SHP77 treated with DMSO at 0.1 percent for 48 hours (cell line): ENCODE results near the gene ERN1.

Experiments used
- DNase-seq: peaks from one replicate; lab custom pipeline; 2025; lab: John Stamatoyannopoulos, UW

Gene ERN1

DNA sequence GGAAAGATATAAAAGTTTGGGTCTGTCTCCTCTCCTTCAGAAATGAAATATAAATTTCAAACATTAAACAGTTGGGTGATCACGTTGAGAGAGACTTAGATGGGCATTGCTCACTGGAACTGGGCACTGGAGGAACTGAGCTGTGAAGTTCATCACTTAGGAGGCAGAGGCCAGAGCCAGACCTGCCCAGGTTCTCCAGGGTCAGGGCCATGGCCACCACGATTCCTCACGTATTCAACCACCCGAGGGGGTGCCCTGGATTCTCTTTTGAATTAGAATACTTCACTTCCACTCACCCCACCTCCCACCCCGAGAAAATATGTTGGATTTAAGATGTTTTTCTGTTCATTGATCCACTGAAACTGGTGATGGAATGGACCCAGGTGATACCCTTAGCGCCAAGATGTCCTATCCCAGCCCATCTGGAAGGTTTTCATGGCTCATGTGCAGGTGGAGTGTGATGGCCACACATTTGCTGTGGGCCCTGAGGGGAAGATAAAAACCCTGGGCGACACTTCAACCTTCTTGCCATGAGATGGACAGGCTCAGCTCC, 125.7 kb downstream of the ERN1 start:
- no peak for DNase-seq

DNA sequence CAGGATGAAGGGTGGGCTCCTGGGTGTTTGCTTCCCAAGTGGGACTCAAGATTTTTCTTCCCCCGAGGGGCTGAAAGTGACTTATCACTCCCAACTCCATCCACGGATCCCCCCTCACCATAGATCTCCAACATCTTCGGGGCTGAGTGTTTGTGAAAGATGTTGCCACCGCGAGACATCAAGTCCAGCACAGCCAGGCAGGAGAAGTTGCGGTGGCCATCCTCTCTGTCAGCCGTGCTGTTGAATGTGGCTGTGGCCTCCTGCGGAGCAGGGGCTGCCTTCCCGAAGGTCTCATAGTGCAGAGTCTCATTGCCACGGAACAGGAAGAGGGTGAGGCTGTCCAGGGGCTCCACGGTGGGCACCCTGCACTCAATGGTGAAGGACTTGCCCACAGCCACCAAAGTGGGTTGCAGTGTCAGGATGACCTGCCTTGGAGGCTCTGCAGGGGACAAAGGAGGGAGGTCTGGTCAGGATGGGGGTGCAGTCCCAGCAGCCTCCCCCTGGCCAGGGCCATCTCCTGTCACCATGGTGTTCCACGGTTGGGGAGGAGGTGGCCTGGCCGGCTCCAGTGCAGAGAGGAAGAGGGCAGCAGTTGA, 126.3 kb downstream of the ERN1 start:
- no peak for DNase-seq

DNA sequence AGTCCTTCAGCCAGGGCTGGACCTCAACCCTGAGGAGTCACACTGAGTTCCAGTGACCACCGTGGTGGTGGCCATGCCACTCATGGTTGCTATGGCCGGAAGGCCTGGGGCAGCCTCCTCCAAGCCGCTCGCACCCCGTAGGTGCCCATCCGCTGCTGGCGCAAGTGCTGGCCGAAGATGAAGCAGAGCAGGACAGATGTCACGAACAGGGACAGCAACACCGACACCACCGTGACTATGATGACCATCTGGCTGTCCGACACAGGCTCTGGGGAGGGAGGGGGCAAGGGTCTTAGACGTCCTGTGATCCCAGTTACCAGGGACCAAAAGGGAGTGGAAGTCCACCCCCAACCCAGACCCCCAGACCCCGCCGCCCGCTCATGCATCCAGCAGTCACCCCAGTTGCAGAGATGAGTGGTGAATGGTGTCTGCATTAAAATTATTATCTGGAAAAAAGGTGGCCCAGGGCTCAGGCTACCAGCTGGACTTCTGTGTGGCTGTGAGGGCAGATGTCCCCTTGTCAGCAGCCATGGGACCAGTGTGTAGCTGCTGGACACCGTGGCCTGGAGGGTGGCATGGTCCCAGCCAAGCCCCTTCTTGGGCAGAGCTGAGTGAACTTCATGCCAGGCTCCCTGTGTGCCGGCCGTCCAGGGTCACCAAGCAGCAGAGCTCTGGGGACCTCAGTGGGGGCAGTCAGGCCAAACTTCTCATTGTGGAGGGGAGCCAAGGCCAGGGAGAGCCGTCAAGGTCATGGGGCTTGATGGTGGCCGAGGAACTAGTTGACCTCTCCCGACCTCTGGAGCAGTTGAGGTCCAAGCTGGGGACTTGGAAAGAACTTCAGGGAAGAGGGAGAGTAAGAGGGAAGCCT, 127.1 kb downstream of the ERN1 start:
- DNase-seq, result no peak

DNA sequence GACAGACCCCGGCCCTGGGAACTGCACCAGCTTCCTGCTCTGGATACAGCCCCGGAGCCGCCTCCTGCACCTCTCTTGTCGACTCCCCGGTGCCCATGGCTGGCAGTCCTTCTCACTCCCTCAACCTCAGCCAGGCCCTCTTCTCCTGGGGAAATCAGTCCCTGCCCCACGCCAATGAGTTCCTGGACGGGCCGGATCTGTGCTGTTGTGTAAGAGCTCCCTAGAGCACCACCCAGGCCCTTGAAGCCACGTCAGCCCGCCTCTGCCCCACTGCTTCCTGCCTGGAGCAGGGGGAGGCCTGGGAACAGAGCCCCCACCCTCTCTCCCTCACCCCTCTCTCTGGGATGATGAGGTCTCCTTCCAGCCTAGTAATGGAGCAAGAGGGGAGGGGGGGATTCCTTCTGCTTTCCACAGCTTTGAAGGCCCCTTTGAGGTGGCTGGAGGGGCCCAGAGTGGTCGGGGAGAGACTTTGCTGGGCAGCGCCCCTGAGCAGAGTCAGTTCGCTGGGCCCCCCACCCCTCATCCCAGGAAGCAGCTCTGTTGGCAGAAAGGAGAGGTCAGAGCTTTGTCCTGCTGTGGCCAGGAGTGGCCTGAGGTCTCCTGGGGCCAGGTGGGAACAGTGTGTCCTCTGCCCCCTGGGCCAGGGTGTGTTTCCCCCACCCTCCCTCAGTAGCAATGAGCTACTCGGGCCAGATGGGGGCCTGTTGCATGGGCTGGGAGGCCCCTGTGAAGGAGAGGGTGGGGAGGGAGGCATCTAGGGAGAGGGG, 128.0 kb downstream of the ERN1 start:
- no peak for DNase-seq

DNA sequence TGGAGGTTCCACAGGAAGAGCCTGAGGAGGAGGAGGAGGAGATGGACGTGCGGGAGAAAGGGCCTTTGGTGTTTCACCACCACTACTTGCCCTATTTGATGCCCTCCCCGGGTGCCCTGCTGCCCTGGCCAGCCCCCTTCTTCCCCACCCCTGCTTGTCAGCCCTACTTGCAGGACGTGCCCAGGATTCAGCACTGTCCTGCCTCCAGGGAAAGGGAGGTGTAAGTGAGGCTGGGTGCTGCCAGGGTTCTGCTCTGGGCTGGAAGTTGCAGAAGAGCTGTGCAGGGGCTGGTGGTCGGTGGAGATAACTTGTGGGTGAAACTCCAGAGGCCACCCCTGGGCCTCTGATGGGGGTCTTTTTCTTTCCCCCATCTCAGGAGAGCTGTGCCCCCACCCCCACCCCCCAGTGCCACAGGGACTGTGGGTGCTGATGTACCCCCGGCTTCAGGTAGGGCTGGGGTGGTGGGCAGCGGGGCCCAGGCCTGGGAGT, 128.8 kb downstream of the ERN1 start:
- DNase-seq, result no peak

DNA sequence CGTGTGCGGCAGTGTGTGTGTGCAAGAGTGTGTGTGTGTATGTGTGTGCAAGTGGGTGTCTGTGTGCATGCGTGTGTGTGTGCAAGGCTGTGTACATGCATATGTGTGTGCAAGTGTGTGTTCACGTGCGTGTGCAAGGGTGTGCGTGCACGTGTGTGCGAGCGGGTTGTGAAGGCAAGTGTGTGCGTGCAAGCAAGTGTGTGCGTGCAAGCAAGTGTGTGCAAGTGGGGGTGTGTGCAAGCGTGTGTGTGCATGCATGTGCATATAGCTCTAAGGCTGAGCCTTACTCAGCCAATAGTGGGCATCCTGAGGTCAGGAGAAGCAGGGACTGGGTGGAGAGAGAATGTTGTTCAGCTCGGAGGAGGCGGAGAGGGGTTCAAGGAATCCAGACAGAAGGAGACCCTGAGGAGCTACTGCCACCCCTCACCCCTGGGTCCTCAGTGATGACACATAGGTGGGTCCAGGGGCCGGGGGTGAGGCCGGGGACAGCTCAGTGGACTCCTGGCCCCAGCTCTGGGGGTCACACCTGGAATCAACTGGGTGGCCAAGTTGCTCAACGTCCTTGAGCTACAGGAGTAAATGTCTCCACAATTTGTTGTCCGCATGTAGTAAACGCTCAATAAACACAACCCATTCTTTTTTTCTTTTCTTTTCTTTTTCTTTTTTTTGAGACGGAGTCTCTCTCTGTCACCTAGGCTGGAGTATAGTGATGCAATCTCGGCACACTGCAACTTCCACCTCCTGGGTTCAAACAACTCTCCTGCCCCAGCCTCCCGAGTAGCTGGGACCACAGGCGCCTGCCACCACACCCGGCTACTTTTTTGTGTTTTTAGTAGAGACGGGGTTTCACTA, 130.0 kb downstream of the ERN1 start:
- DNase-seq, result no peak

DNA sequence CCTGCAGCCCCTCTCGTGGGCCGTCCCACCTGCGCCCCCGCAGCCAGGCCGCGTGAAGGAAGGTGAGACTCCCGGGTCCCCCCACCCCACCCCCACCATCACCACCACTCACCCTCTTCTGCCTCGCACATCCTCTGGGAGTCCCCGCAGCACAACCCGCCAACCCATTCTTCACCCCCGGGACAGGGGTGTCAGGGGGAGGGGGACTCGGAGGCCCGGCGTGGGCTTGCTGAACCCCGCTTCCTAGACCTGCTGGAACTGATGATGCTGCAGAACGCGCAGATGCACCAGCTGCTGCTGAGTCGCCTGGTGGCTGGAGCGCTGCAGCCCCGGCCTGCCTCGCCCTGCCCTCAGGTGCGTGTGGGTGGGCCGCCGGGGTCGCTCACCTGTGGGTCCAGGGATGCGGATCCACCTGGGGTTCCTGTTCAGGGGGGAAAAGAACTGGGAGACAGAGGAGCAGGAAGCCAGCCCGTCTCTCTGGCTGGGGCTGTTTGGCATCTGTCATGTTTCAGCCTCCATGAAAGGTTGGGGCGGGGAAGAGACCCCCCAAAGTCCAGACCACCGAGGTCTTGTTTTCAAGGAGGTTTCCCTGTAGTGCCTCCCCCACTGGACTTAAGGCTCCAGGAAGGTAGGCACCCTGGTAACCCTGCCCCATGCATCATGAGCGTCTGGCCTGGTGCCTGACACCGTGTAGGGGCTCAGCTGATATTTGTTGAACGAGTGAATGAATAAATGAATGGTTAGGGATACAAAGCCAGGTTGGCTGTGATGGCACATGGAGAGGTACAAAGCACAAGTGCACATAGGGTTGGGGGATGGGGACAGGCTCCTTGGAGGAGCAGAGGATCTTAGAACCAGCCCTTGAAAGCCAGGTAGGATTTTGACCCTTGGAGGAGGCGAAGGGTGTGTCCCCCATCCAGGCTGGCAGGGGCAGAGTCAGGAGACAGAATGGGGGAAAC, 130.9 kb downstream of the ERN1 start:
- no peak for DNase-seq

DNA sequence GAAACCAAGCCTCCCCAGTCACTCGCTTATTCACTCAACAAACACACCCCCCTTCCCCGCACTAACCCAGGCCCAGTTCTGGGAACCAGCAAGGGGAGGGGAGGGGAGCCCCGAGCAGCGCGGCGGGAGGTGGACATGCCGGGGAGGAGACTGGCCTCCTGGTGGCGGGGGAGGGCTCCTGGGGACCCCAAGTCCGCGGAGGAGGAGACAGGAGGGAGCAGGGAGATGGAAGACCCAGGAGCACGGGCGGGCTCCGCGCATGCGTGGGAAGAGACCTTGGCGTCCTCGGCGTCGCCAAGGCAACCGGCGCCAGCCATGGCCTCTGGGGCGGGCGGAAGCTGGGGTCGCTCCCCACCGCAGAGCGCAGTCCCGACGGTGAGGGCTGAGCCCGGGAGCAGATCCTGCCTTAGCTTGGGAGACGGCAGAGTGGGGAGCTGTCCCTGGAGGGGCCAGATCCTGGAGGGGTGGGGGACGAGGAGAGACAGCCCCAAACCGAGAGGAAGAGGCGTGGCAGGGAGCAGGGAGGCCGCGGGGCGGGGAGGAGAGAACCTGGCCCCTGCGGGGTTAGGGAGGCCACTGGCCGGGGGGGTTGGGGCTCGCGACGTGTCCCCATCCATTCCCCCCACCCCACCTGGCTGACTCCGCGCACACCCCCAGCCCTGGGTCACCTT, 131.8 kb downstream of the ERN1 start, which contains the start of gene PRR29:
TSS of gene PRR29 (plus strand) at position 302 of the 671 bp plus-strand sequence. CDS start at position 316, 14 bp downstream.
- DNase-seq, result no peak

DNA sequence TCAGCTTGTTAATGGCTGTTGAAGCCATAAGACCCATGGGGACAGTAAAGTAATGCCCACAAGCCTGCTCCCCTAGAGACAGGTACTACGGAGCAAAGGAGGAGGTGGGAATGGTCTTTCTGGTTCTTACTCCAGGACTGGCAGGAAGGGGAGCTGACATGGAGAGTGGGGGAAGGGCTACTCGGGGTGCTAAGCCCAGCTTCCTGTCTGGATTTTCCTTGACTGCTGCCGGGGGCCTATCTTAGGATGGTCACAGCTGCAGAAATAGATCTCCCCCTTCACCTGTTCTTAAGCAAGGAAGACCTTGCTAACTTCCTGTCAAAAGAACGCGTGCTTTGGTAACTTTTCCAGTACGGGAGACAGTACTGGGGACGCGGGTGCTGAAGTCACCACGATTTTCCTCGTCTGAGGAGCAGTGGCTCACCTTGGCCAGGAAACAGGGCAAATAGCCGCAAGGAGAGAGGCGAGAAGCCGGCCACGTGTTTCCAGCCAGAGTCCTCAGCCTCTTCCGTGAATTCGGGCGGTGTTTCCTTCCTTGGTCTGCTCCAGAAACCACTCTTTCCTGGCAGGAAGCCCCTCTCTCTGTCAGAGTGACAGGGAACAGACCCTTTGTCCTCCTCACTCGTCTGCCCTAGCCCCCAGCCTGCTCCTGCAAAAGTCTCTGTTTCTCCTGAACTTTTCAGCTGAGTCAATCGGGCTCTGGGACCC, 132.4 kb downstream of the ERN1 start:
- no peak for DNase-seq

DNA sequence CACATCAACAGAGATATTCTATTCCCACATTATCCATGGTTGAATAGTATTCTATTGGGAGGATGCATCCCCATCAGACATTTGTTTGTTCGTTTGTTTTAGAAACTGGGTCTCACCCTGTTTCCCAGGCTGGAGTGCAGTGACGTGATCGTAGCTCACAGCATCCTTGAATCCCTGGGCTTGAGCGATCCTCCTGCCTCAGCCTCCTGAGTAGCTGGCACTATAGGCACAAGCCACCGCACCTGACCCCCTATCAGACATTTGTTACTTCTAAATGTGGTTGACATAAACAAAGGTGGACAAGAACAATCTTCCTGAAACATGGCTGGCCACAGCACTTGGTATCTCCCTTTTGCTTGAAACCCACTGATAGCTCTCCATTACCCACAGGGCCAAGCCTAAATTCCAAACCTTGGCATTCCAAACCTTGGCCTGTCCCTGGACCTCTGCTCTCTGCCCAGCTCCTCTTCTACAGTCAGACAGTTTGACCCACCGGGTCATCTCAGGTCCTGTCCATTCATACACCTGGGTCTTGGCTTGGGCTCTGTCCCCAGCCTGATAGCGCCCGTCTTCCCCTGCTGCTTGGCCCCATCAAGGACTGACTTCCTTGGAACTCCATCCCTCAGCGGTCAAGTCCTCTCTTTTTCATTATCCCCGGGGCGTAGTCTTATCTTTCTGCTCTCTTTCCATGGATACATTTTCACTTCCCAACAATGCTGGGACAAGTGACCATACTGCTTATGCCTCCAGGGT, 133.3 kb downstream of the ERN1 start:
- DNase-seq, result no peak

DNA sequence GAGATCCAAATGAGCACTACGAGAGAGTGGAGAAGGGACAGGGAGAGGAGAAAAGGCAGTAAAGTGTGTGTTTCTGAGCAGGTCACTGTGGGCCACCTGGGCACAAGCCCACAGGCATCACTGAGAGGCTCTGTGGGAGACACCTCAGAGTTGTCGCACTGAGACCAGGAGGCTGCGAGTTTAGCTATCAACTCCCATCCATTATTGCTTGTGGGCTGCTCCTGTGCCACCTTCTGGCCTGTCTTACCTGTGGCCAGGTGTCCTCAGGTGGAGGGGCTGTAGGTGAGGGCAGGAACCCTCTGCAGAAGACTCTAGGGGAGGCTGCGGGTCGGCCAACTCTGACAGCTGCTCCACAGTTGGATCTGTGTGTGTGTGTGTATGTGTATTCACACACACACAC, 134.3 kb downstream of the ERN1 start:
- DNase-seq, result no peak

DNA sequence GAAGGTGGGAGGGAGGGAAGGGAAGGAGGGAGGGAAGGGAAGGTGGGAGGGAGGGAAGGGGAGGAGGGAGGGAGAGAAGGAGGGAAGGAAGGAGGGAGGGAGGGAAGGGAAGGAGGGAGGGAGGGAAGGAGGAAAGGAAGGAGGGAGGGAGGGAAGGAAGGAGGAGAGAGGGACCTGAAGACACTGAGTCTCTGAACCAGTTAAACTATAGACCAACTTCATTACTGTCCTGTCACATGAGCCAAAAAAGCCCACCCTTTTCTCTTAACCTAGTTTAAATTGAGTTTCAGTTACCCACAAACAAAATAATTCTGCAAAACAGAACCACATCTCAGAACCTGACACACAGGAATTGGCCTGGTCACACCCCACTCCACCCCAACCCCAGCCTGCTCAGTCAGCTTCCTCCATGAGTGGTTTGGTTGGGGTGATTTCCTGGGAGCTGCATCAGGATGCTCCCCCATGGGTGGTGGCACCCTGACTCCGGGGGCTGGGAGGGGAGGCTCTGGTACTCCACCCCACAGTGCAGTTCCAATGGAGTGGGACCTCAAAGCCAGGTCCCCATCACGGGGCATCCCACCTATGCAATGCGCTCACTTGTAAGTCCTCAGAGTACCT, 136.5 kb downstream of the ERN1 start:
- no peak for DNase-seq

DNA sequence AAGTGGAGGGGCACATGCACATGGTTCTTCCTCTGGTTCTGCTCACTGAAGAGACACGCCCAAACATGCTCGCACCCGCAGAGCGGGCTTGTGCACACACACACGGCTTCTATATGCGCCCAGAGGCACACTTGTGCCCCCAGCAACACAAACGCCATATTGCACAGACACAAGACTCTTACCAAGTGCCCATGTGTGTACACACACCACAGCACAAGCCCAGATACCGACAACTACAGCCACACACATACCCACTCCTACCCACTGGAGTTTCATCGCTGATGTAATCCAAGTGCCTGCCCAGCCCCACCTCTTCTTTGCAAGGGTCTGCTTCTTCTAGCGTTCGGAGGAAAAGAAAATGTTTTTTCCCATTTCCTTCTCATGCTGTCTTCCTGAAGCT, 138.3 kb downstream of the ERN1 start:
- no peak for DNase-seq

DNA sequence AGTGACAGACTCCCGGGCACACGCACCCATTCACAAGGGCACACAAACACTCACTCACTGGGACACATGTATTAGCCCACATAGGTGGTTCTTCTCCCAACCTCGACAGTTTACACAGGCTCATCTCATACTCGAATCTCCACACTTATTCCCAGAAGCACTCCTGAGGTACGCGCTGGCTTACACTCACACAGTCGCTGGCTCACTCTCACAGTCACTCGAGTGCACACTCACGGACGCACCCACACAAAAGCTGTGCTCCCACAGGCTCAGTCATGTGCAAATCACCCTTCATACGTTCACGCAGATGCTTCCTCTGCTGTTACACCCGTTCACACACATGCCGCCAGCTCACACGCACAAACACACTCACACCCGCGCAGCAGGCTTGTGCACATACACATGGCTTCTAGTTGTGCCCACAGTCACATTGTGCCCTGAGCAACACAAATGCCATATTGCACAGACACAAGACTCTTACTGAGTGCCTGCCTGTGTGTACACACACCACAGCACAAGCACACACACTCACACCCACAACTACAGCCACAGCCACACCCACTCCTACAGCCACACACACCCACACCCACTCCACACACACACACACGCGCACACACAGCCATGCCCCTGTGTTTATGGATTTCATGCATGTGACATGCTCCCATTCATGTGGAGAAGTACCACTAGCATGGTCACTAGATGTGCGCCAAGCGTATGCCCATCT, 140.2 kb downstream of the ERN1 start:
- no peak for DNase-seq
